ENCODE results near the gene PPP3R2.

The PPP3R2 gene

DNA sequence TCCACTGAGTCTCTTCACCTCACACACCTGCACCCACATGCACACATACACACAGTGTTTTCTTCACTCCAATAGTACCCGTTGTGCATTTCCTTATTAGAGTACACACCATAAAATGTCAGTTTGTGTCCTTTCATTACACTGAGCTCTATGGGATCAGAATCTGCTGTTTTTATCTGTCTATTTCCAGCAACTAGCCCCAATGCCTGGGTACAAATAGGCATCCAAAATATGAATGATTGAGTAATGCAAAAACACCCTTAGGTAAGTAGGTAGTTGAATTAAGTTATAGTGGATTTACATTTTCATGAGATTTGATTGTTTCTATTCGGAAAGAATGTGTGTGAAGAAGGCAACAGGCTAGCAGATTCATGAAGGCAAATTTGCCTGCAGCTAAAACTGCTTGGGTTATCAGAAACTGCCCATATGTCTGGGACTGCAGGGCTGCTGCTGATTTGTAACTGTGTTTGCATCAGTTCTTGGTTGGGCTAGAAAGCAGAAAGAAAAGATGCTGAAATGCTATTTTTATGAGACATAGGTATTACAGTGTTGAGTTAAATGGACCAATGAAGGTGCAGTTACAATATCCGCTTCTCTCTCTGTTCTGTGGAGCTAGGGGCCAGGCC lies 26.9 kb downstream of the PPP3R2 start:
- no peak overlapping the region for H3K4me3 ChIP-seq (ENCODE audit: low read depth, low read length)
- no peak overlapping the region for H3K27ac ChIP-seq
- H3K27me3 ChIP-seq (replicated peaks), result no peaks in the 10 kb centered on the region
- no peak for DNase-seq
- no peaks in the 10 kb centered on the region for H3K36me3 ChIP-seq (replicated peaks)
- in situ Hi-C loops (cut with HindIII; ENCODE audit: low pct_ligation_motif_present, low sequenced_read_pairs), result no loop called here
- TF ChIP-seq, protein P1, sequence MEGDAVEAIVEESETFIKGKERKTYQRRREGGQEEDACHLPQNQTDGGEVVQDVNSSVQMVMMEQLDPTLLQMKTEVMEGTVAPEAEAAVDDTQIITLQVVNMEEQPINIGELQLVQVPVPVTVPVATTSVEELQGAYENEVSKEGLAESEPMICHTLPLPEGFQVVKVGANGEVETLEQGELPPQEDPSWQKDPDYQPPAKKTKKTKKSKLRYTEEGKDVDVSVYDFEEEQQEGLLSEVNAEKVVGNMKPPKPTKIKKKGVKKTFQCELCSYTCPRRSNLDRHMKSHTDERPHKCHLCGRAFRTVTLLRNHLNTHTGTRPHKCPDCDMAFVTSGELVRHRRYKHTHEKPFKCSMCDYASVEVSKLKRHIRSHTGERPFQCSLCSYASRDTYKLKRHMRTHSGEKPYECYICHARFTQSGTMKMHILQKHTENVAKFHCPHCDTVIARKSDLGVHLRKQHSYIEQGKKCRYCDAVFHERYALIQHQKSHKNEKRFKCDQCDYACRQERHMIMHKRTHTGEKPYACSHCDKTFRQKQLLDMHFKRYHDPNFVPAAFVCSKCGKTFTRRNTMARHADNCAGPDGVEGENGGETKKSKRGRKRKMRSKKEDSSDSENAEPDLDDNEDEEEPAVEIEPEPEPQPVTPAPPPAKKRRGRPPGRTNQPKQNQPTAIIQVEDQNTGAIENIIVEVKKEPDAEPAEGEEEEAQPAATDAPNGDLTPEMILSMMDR (IDR thresholded peaks at IDR 0.05; ENCODE audit: low read depth, low read length, missing control alignments), result no peak

DNA sequence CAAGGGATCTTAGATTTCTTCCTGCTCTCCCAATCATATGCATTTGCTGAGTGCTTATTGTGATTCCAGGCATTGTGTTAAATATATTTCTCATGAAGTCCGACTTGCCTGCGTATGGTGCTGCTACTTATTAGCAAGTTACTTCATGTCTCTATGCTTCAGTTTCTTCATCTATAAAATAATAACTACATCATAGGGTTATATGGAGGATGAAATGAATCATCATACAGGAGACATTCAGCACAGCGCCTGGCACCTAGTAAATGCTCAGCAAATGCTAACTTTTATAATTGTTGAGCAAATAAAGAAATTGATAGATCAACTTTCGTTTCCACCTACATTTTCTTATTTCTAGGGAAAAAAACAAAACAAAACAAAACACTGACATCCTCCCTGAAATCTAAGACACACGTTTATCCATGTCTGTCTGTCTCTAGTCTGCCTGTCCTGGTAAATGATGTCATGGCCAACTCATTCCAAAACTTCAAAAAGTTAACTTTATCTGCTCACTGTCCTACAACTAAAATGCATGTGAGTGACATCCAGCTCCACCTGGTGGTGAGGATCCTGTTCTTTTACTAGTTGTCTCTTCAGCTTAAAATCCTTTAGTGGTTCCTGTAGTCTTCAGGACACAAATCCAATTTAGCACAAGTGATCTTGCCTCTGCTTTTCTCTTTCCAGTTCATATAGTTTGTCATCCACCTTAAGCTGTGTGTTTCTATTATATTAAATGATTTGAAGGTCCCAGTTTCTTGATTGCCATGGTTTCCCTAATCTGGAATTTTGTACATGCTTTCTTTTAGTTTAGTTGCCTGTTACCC lies 27.7 kb downstream of the PPP3R2 start:
- TF ChIP-seq, protein P1 (IDR thresholded peaks at IDR 0.05; ENCODE audit: low read depth, low read length, missing control alignments), result peak; percentile 76
- H3K4me3 ChIP-seq (ENCODE audit: low read depth, low read length), result no peak overlapping the region
- H3K27ac ChIP-seq, result no peak overlapping the region
- H3K27me3 ChIP-seq (replicated peaks), result no peaks in the 10 kb centered on the region
- peaks cover 3% of the 10 kb centered on the region for H3K36me3 ChIP-seq (replicated peaks)
- DNase-seq, result peak; percentile 71
- in situ Hi-C loops (cut with HindIII; ENCODE audit: low pct_ligation_motif_present, low sequenced_read_pairs), result no loop called here

DNA sequence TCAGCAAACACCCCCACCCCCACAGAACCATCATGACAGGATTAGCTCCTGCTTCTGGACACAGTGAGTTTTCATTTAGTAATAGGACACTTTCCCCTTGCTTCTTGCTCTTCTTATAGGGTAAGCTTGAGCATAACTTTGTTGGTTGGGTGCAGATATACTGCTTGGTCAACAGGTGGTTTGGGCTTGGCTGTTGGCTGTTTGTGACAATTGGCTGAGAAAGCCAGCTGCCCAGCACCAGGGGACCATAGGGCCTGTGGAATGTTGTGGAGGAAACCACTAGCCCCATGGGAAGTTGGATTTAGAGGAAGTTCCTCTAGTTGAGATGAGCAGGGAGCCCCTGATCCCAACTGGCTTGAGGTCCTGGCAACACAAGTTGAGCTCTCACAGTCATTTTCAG lies 30.5 kb downstream of the PPP3R2 start:
- TF ChIP-seq, protein P1 (IDR thresholded peaks at IDR 0.05; ENCODE audit: low read depth, low read length, missing control alignments), result no peak
- no peaks in the 10 kb centered on the region for H3K27me3 ChIP-seq (replicated peaks)
- no peak overlapping the region for H3K4me3 ChIP-seq (ENCODE audit: low read depth, low read length)
- H3K27ac ChIP-seq, result no peak overlapping the region
- no peak for DNase-seq
- in situ Hi-C loops (cut with HindIII; ENCODE audit: low pct_ligation_motif_present, low sequenced_read_pairs), result no loop called here
- peaks cover 9% of the 10 kb centered on the region for H3K36me3 ChIP-seq (replicated peaks)

GRCh38 chr9:101562966-101563365 lies 31.8 kb downstream of the PPP3R2 start:
- H3K36me3 ChIP-seq (replicated peaks), result peaks cover 9% of the 10 kb centered on the region
- no peak overlapping the region for H3K4me3 ChIP-seq (ENCODE audit: low read depth, low read length)
- TF ChIP-seq, protein P1 (IDR thresholded peaks at IDR 0.05; ENCODE audit: low read depth, low read length, missing control alignments), result no peak
- no peak overlapping the region for H3K27ac ChIP-seq
- in situ Hi-C loops (cut with HindIII; ENCODE audit: low pct_ligation_motif_present, low sequenced_read_pairs), result no loop called here
- H3K27me3 ChIP-seq (replicated peaks), result no peaks in the 10 kb centered on the region
- DNase-seq, result no peak

DNA sequence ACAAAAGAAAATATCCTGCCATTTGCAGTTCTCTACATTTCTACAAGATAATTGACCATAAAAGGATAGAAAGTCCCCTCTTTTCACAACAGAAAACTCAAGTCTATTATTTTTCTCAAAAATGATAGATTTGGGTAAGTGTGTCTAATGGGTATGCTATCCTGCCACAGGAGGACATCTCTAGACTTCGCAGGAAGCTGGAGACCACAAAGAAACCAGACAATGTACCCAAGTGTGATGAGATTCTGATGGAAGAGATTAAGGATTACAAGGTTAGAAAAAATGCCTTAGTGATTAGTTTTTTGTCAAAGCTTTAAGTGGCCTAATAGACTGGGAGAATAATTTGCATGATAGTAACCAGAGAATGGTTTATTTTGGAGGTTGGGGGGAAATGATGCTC lies 33.0 kb downstream of the PPP3R2 start:
- in situ Hi-C loops (cut with HindIII; ENCODE audit: low pct_ligation_motif_present, low sequenced_read_pairs), result no loop called here
- Histone ChIP-seq H3K27ac (no peak overlapping the region), H3K27me3 (replicated peaks) (no peaks in the 10 kb centered on the region), H3K4me3 (ENCODE audit: low read depth, low read length) (no peak overlapping the region), H3K36me3 (replicated peaks) (peaks cover 9% of the 10 kb centered on the region)
- no peak for DNase-seq
- TF ChIP-seq, protein P1 (IDR thresholded peaks at IDR 0.05; ENCODE audit: low read depth, low read length, missing control alignments), result no peak
